ENCODE data around the gene KIFC3. TPM values are rescaled to one million over a fixed set of nuclear protein-coding genes. Genes with fewer than 3 reads are reported as not detected.

The KIFC3 gene
- total and polyA plus RNA-seq, 2 of the 8 experiments (the other 6 are each of a cell fraction or from before 2014, with no cell fraction given) = 2.1 to 7.1 TPM

DNA sequence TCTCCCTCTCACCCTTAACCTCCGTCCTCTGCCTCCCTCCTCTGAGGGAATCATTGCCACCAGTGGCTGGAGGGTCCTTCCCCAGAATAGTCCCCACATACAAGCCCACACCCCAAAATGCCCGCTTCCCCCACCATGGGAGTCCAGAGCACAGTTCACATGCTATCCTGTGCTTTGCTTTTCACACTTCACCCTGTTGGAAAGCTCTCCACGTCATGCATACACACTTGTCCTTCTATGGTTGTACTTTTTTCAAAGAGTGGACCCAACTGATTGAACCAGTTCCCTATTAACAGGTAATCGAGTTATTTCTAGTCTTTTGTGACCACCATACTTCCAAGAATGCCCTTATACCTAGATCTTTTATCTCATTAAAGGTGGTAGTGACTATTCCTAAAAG, 23.8 kb upstream of the KIFC3 start (continued):
- TF ChIP-seq, protein P1, sequence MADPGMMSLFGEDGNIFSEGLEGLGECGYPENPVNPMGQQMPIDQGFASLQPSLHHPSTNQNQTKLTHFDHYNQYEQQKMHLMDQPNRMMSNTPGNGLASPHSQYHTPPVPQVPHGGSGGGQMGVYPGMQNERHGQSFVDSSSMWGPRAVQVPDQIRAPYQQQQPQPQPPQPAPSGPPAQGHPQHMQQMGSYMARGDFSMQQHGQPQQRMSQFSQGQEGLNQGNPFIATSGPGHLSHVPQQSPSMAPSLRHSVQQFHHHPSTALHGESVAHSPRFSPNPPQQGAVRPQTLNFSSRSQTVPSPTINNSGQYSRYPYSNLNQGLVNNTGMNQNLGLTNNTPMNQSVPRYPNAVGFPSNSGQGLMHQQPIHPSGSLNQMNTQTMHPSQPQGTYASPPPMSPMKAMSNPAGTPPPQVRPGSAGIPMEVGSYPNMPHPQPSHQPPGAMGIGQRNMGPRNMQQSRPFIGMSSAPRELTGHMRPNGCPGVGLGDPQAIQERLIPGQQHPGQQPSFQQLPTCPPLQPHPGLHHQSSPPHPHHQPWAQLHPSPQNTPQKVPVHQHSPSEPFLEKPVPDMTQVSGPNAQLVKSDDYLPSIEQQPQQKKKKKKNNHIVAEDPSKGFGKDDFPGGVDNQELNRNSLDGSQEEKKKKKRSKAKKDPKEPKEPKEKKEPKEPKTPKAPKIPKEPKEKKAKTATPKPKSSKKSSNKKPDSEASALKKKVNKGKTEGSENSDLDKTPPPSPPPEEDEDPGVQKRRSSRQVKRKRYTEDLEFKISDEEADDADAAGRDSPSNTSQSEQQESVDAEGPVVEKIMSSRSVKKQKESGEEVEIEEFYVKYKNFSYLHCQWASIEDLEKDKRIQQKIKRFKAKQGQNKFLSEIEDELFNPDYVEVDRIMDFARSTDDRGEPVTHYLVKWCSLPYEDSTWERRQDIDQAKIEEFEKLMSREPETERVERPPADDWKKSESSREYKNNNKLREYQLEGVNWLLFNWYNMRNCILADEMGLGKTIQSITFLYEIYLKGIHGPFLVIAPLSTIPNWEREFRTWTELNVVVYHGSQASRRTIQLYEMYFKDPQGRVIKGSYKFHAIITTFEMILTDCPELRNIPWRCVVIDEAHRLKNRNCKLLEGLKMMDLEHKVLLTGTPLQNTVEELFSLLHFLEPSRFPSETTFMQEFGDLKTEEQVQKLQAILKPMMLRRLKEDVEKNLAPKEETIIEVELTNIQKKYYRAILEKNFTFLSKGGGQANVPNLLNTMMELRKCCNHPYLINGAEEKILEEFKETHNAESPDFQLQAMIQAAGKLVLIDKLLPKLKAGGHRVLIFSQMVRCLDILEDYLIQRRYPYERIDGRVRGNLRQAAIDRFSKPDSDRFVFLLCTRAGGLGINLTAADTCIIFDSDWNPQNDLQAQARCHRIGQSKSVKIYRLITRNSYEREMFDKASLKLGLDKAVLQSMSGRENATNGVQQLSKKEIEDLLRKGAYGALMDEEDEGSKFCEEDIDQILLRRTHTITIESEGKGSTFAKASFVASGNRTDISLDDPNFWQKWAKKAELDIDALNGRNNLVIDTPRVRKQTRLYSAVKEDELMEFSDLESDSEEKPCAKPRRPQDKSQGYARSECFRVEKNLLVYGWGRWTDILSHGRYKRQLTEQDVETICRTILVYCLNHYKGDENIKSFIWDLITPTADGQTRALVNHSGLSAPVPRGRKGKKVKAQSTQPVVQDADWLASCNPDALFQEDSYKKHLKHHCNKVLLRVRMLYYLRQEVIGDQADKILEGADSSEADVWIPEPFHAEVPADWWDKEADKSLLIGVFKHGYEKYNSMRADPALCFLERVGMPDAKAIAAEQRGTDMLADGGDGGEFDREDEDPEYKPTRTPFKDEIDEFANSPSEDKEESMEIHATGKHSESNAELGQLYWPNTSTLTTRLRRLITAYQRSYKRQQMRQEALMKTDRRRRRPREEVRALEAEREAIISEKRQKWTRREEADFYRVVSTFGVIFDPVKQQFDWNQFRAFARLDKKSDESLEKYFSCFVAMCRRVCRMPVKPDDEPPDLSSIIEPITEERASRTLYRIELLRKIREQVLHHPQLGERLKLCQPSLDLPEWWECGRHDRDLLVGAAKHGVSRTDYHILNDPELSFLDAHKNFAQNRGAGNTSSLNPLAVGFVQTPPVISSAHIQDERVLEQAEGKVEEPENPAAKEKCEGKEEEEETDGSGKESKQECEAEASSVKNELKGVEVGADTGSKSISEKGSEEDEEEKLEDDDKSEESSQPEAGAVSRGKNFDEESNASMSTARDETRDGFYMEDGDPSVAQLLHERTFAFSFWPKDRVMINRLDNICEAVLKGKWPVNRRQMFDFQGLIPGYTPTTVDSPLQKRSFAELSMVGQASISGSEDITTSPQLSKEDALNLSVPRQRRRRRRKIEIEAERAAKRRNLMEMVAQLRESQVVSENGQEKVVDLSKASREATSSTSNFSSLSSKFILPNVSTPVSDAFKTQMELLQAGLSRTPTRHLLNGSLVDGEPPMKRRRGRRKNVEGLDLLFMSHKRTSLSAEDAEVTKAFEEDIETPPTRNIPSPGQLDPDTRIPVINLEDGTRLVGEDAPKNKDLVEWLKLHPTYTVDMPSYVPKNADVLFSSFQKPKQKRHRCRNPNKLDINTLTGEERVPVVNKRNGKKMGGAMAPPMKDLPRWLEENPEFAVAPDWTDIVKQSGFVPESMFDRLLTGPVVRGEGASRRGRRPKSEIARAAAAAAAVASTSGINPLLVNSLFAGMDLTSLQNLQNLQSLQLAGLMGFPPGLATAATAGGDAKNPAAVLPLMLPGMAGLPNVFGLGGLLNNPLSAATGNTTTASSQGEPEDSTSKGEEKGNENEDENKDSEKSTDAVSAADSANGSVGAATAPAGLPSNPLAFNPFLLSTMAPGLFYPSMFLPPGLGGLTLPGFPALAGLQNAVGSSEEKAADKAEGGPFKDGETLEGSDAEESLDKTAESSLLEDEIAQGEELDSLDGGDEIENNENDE (IDR thresholded peaks at IDR 0.05; ENCODE audit: insufficient replicate concordance, low read length) = no peak
- no peak for TF ChIP-seq TAF1 (IDR thresholded peaks at IDR 0.05; ENCODE audit: low read depth, low read length)
